ENCODE results near the gene RNGTT.

RNGTT gene

DNA sequence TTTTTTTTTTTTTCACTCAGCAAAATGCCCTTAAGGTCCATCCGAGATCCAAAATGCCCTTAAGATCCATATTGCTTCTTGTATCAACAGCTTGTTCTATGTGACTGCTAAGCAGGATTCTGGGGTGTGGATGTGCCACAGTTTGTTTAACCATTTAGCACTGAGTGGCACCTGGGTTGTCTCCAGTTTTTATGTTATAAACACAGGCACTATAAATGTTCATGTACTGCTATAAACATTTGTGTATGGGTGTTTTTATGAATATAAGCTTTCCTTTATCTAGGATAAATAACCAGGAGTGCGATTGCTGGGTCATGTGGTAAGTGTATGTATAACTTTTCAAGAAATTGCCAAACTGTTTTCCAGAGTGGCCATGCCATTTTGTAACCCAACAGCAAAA, 386.0 kb downstream of the RNGTT start:
- no peak for DNase-seq

DNA sequence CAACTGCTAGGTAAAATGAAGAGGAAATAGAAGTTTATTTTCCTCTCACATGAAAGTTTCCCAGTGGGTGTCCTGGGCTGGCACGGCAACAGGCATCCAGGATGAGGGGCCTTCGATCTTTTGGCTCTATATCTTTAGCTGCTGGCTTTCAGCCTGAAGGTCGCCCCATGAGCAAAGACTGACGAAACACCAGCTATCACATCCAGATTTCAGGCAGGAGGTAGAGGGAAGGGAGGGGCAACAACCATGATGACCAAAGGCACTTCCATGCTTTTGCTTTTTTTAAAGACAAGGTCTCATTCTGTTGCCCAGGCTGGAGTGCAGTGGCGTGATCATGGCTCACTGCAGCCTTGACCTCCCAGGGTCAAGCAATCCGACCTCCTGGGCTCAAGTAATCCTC, 387.9 kb downstream of the RNGTT start:
- DNase-seq = no peak

GRCh38 chr6:88574651-88575050, 388.8 kb downstream of the RNGTT start:
- DNase-seq = no peak

DNA sequence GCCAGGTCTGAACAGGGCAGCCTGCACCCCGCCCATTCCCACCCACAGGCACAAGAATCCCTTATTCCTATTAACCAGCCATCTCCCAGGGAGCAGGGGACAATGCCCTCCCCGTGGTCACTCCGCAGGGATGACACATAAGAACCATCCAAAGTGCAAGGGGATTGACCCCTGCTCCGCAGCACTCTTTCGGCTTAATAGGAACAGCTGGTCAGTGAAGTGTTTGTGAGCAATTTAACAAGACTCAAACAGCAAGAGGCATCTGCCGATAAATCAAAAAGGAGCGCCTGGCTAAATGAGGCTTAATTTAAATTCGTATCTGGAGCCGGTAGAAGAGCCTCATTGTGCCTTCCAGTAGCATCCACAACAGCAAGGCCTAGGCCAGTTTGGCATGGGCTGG, 389.4 kb downstream of the RNGTT start:
- DNase-seq = peak; percentile 76

DNA sequence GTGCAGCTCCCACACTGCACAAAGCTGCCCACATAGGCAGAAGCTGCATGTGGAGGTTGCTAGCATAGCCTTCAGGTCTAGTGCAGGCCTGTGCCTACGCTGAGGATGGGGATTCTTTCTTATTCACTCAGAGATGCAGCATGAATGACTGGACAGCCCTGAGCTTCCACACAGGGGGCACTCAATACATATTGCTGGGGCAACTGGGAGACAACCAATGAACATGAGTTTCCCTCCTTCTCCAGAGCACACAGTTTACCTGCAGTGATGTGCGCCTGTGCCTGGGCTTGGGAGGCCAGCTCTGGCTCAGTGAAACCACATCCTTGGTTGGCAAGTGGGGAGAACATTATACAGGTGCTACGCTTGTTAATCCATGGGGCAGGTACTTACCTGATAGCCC, 389.9 kb downstream of the RNGTT start:
- no peak for DNase-seq

DNA sequence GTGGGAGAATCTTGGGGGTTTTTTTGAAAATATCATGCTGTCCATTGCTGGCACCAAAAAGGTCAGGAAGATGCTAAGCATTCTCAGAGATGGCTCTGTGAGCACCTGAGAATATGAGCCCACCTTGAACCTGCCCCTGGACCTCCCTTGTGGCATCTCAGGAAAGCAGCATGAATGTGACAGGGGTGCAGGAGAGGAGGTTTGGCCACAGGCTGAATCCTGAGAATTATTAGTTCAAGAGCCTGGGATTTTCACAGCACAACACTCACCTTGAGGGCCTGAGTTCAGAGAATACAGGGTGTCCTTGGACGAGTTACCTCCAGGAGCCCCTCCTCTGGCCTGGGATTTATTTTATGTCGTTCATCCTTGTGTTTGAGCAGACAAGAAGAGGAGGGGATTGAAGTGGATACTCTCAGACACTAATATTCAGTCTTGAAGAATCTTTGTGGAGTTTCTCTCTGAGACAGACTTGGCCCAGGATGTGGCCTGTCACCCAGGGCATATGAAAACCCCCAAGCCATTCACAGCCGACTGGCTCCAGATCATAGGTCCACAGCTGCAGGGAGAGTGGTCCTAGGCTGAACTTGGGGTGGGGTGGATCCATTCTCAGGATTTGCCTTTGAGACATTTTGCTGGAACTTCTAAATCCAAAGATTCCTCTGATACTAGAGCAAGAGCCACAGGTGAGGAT, 390.8 kb downstream of the RNGTT start:
- DNase-seq = no peak

GRCh38 chr6:88569959-88570358, 393.5 kb downstream of the RNGTT start:
- DNase-seq = no peak

GRCh38 chr6:88567696-88568095, 395.7 kb downstream of the RNGTT start:
- no peak for DNase-seq

DNA sequence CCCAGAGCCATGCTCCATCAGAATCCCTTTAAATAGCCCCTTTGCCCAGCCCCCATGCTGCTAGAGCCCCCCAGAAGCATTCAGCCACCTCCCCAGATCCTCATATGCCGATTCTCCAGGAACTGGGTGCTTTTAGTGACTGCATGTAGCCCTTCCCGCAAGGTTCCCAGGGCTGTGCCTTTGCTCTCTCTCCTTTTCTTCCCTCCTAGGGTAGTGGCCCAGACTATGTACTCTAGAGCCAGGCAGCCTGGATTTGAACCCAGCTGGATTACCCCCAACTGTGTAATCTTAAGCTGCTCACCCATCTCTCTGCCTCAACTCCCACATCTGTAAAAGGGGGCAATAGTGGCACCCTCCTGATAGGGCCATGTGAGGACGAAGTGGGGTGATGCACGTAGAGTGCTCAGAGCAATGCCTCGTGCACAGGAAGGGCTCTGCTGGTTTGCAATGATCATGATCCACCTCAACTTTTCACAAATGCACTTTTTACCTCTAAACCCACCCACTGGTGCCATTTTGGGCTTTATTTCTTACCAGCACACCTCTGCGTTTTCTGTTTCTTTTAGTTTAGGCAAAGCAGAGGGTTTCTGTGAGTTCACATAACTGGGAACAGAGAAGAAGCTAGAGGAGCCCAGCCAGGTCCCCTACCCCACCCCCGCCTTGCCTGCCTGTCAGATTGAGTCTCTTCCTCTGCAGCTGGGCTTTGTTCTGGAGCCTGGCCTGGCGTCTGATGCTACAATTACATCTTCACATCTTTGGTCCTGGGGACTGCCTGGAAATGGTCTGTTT, 396.5 kb downstream of the RNGTT start:
- DNase-seq = no peak

DNA sequence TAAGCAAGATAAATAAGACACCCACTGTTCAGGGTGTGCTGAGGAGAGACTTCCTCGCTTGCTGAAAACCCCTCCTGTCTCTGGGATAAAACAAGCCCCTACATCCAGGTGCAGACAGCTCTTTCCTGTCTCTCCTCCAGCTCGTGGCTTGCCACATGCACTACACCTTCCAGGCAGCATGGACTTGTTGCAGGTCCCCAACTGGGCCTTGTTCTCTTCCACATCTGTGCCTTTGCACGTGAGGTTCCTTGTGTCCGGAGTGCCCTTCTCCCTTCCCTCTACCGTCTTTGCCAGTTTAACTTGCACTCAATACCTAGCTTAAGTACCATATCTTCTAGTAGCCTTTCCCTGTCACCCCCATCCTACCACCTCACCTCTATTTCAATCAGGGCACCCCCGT, 397.6 kb downstream of the RNGTT start:
- DNase-seq = no peak

- no peak for DNase-seq
Observed at GRCh38 chr6:88565409-88565811, 398.0 kb downstream of the RNGTT start.

DNA sequence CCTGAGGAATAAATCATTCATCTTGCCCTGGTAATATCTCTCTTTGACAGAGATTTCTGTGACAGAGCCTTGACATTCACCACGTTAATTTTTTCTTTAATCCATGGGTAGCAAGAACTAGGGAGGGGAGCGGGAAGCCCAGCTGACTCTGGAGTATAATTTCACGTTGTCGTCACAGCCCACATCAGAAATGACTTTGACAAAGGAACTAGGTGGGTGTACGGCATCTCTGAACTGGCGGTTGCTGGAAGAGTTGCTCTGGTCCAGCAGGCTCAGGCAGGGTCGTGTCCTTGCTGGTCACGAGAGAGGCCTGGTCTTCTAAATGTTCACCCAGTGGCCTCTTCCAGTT, 400.2 kb downstream of the RNGTT start:
- no peak for DNase-seq

DNA sequence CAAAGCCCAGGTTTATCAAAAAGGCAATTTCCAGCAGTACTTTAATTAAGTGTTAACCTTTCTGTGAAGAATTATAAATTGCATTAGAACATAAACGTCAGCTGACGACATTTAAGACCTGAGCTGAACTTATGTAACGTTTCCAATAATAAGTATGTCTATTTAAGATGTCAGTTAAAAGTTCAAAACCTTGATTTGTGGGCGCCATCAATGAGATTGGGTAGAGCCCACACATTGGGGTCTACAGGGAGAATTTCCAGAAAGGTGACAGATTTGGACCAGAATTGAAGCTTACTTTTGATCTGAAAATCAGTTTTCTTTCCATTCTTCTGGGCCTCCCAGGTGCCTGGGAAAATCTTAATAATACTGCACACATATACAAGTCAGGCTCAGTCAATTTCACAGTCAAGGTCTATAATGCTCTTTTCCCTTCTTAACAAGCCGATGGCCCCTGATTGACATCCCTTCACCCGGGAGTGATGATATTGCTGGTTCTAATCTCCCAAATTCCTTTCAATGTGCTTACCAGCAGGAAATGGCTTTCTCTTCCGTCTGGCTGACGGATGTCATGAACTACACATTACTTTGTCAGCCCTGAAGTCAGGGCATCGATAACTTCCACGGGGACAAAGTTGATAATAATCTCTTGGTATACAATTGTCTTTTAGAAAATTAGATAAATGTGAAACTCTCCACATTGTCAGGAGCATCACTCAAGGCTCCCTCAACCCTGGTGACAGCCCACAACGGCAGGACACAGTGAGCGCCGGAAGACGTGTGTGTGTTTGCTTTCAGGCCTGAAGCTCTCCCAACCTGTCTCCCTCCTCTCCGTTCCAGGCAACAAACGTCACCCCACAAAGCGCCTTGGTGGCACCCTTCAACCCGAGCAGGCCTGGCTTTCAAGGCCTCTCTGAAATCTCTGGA, 400.8 kb downstream of the RNGTT start:
- no peak for DNase-seq

DNA sequence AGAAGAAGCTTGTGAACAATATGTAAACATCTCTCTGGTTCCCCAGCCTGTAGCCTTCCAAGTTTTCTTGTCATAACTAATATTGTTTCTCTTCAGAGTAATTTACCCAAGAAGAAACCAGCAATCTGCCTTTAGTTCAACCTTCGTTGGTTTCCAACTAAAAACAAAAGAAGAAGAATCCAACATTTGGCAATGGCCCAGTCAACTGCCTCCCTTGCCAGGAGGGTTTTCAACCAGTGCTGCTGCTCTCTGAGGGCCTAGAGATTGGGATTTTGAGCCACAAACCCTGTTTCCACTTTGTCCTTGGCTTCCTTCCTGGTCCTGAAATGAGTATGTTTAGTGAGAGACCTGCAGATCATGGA, 401.5 kb downstream of the RNGTT start:
- DNase-seq = no peak

DNA sequence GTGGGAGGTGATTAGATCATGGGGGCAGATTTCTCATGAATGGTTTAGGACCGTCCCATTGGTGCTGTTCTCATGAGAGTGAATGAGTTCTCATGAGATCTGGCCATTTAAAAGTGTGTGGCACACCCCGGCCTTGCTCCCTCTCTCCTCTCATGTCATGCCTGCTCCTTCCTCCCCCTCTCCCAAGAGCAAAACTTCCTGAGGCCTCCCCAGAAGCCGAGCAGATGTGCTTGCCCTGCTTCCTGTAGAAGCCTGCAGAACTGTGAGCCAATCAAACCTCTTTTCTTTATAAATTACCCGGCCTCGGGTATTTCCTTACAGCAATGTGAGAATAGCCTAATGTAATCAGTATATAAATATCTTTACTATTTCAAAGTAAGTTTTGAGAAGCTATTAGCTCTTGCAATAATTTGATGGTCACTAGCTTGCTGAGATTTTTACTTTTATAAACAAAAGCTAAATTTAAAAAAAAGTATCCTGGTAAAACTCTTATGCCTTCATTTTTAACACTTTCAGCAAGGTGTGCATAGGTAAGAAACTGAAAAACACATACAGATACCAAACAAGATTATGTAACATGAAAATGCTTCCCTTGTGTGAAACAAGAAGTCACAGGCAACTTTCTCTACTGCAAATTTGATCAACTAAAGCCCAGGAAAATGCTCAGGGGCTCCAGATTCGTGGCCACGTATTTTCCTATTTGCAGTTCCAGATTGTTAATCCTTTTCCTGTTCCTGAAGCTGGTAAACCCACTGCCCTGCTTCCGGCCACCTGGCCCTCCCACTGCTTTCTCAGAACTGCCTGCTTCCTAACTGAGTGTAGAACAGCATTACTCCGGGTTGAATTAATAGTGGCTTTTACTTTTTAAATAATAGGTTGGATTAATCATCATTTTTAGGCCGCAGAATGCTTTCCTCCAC, 402.1 kb downstream of the RNGTT start:
- DNase-seq = no peak

Measured in NCI-H748 treated with DMSO at 0.1 percent for 48 hours (cell line).